ENCODE data around the gene CELF3.
A peak's percentile ranks its signal among the peaks of the same experiment; 100 is the strongest.
"Not testable (repeated sequence)": the region's sequence is repeated elsewhere in the genome, so short reads cannot be mapped to it uniquely, and the experiment has no call there.

CELF3 gene

DNA sequence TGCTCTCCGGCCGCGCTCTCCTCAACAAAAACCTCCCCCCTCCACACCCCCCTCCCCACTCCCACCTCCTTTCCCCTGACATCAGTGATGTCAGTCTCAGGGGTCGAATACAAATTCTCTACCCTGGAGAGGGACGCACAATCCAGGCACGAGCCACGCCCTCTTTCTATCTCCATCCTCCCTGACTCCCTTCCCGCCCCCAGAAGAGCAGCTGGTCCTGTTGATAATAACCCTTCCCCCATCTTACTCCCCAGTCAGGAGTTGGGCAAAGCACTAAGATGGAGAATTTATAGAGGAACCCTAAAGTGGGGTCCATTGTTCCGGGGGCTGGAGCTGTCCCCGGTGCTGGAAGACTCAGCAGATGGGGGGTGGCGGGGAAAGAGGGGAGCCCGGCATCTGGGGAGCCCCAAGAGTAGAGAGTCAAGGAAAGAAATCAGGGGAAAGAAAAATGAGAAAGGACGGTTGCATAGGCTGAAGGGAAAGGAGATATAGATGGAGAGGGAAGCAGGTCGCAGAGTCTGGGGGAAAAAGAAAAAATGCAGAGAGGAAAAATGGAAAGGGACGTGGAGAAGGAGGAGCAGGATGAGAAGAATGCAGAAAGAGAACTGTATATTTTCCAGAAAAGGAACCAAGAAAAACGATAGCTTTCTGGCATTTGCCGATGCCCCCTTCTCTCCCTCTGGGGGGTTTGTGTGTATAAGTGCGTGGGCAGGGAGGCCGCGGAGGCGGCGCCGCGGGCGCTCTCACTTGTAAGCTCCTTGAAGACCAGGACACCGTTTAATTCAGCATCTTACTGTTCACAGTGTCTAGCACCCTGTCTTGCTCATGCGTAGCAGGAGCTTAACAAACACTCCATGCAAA lies at the start of gene CELF3:
Gene CELF3 (minus strand): TSS at position 33 of the 861 bp plus-strand sequence. CDS start 783 bp downstream, outside the sequence.
- no peak for DNase-seq

DNA sequence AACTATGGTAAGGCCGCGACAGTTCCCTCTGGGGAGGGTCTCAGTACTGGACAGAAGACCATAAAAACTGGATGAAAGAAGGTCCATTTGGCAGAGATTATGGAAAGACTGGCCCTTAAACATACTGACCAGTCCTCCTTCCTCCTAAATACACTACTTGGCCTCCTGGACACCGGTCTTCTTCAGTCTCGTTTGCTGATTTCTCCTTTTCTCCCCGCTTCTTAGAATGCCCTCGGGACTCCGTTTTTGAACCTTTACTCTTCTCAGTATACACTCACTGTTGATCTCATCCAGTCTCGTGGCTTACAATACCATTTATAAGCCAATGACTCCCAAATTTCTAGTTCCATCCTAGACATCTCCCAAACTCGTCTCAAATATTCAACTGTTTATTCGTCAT lies 47.4 kb upstream of the CELF3 start:
- no peak for DNase-seq

DNA sequence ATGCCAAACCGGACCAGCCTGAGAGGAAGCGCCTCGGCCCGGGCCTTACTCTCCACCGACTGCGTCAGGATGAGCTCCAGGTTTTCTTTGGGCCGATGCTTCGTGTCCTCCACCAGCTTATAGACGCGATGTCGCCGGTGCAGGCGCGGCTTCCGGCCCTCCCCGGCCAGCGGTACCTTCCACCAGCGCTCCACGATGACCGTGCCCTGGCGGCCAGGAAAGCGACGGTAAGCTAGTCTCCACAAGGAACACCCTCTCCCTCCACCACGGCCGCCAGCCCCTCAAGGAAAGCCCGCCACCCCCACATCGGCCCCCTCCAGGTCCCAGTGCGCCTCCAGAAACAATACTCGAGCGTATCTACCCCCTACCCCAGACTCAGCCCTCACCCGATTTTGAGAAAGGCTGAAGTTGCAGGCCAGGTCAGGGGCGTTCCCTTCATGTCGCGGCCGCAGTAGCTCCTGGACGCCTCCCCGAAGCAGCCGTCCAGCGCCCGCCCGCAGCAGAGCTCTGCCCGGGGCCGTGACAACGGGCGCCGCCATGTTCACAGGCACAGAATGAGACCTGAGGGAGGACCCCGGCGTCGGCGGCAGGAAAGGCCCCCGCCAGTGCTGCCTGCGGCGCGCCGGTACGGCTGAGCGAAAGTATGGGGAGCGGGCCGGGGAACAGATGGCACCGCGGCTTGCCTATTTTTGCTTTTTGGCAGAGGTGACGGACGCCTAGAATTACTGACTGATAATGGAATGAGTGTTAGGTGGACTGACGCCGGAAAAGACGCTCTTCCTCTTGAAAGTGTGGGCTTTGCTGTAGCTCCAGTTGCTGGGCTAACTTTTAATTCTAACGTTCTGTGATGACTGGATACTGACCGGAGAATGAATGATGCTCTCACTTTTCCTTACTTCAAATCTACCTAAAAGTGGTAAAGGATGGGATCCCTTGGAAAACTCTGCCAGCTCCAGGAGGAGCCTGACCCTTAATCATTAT lies 46.6 kb upstream of the CELF3 start, which contains the start of gene MRPL9:
Gene MRPL9 (minus strand): TSS at position 556 of the 981 bp plus-strand sequence. CDS start 17 bp downstream, at position 539.
- DNase-seq = peak; percentile 80

DNA sequence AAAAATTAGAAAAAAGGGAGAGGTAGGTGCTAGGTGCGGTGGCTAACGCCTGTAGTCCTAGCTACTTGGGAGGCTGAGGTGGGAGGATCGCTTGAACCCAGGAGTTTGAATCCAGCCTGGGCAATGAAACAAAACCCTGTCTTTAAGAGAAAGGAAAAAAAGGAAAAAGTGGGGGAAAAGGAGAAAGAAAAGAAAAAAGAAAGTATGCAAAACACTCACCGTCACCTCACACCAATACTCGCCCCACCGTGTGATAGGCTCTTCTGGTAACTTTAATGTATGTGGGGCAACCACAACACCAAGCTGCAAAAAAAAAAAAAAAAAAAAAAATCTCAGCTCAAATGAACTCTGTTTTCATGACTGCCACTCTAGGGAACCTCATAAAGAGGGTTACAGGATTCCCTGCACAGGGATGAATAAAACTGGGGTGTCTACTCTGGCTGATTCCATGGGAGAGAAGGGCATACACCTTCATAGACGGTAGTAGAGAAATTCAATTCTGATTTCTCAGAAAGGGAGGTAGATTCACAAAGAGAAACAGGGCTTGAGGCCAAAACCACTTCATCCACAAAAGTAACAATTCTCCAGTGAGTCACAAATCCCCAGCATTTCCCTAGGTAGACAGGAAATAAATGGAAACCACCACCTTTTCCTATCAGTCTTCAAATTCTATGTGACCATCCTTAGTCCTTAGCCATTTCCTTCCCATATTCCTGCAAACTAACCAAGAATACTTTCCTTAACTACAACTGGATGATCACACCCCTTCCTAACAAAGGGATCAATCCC lies 44.2 kb upstream of the CELF3 start:
- no peak for DNase-seq

DNA sequence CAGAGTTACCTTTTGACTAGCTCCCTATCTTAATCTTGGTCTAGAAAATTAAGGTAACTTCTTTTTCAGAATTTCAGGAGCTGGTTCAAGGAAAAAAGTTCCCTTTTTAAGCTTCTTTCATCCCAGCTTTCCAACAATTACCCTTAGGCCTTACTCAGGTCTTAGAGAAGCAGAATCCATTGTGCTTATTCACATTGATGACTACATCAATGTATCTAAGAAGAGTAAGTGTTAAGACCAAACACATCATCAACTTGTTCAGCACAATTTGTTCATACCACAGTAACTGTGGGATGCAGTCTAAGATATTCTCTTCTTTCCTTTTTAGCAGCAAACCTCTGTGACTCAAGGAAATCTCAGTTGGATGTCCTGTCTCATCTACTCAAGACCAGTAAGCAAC lies 42.6 kb upstream of the CELF3 start:
- DNase-seq = no peak

DNA sequence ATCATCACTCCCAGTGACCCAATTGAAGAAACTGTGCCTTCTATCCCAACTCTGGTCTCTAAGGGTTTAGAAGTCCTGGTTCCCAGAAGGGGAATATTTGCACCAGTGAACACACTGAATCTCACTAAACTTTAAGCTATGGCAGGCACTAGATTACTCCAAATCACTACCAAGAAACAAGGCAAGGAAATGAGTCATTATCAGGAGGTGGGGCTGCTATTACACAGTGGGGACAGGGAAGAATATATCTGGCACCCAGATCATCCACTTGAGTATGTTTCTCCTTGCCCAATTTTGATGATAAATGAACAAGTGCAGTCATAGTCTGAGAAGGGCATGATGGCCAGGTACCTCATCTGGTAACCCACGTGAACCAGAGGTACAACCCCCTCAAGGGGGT lies 39.7 kb upstream of the CELF3 start:
- DNase-seq = no peak

DNA sequence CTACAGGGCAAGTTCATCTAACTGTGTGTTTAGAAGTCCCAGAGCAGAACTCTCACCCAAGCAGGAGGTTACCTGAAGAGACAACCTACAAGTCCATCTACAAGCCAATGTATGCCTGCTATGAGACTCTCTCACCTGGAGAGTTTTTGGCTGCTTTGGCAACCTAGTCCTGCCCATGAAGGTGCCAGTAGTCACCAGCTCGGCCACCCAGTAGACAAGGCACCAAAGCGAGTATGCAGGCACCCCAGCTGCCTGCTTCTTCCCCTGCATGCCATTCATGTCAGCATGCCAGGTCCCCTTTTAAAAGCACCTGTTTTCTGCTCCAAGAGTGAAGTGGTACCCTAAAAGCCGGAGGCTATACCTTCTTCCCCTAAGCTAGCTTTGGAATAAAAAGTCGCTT lies 24.9 kb upstream of the CELF3 start:
- DNase-seq = no peak

DNA sequence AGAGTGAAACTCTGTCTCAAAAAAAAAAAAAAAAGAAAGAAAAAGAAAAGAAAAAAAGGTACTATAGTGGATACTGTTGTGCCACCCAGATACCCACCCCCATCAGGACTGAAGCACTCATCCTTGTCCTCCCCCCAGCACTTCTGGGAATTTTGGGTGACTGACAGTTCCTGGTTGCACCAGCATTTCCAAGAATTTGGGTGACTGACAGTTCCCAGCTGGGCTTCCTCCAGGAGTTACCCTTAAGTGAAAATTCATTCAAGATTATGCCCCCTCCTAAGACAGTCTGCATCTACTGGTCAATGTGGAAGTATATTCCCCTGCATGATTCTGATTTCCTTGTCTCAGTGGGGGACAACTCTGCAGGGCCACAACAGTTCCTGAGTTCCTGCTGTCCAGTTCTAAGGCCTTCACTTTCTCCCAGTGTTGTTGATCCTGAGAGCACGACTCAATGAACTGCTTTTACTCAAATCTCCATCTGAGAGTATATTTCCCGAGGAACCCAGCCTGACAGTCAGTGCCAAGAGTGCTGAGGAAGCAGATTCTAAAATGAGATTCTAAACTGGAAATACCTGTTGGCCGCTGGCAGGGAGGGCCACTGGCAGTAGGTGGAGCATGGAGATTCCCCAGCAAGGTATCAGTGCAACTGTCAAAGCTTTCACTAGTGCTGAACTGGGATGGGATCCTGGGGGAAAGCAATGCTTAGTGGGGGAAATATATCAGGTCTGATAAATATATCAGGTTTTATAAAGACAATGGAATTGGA lies 23.2 kb upstream of the CELF3 start:
- no peak for DNase-seq

DNA sequence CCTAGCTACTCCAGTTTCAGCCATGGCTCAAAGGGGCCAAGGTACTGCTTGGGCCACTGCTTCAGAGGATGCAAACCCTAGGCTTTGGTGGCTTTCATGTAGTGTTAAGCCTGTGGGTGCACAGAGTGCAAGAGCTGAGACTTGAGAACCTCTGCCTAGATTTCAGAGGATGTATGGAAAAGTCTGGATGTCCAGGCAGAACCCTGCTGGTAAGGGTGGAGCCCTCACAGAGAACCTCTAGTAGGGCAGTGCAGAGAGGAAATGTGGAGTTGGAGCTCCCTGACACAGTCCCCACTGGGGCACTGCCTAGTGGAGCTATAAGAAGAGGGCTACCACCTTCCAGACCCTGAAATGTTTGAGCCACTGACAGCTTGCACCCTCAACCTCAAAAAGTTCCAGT lies 20.9 kb upstream of the CELF3 start:
- DNase-seq = no peak

DNA sequence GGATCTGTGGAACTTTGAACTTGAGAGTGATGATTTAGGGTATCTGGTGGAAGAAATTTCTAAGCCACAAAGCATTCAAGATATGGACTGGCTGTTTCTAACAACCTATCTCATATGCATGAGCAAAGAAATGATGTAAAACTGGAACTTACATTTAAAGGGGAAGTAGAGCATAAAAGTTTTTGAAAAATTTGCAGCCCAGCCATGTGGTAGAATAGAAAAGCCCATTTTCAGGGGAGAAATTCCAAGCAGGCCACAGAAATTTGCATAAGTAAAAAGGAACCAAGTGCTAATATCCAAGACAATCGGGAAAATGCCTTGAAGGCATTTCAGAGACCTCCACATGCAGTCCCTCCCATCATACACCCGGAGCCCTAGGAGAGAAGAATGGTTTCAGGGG lies 20.4 kb upstream of the CELF3 start:
- DNase-seq = no peak

DNA sequence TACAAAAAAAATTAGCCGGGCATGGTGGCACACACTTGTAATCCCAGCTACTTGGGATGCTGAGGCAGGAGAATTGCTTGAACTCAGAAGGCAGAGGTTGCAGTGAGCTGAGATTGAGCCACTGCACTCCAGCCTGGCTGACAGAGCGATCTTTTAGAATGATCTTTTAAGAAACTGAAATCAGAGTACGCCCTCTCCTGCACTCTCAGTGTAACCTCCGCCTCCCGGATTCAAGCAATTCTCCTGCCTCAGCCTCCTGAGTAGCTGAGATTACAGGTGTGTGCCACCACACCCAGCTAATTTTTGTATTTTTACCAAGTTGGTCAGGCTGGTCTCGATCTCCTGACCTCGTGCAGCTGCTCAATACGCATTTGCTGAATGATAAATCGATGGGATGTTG lies 17.4 kb upstream of the CELF3 start:
- not testable (repeated sequence) for DNase-seq

DNA sequence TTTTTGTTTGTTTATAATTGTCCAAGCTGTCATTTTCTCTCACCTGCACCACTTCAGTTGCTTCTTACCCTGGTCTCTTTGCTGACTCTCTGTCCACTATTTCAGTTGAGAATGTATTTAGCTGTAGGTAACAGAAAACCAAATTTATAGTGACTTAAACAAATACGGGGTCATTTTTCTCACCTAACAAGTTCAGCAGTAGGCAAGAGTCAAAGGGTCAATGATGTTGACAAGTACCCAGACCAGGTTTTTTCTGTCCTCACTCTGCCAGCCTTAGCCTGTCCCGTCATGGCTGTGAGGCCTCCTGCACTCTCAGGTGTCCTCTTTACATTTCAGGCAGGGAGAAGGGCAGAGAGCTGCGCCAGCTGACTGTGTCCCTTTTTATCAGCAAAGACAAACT lies 16.5 kb upstream of the CELF3 start:
- no peak for DNase-seq

DNA sequence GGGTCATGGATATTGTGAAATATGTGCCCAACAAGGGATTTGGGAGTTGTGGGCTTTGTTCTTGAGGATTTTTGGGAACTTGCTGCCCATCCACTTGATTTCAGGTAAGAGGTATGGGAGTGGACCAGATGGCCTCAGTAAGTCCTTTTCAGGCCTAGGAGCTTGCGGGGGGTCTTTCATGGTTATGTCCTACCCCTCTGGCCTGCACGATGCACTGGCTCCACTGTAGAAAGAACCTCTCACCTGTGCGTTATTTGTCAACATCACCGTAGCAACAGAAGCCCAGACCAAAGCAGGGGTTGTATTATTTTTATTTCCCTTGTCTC lies 13.3 kb upstream of the CELF3 start:
- no peak for DNase-seq

DNA sequence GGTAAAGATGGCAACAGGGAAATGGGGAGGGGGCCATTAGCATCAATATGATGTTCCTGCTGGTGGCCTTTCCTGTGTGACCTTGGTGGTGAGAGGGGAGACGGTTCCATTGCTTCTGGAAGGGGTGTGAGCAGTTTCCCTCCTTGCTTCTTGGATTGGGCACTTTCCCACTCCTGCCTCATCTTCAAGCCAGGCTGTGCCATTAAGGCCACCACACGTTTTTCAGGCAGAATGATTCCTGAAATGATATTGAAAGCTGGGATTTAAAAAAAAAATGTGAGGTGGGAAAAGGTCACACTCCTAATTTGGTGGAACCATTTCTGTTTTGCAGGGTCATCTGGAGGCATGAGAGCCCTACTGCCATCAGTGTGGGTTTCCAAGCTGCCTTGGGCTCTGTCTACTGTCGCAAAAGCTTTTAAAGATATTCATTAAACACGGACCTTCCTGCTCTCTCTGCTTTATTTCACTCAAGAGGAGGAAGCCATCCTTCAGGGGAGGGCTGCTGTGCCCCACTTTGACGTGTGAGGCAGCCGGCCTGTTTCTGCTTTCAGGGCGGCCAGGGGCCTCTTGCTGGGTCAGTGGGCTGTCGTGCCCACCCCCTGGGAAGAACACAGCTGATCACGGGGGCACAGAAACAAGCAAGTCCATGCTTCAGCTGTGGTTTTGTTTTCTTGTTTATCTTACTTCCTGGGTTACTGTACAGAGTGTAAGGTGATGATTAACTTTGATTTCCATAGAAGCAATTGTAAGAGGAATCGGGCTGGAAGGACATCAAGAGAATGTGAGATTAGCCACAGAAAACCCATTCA lies 12.8 kb upstream of the CELF3 start:
- DNase-seq = no peak

DNA sequence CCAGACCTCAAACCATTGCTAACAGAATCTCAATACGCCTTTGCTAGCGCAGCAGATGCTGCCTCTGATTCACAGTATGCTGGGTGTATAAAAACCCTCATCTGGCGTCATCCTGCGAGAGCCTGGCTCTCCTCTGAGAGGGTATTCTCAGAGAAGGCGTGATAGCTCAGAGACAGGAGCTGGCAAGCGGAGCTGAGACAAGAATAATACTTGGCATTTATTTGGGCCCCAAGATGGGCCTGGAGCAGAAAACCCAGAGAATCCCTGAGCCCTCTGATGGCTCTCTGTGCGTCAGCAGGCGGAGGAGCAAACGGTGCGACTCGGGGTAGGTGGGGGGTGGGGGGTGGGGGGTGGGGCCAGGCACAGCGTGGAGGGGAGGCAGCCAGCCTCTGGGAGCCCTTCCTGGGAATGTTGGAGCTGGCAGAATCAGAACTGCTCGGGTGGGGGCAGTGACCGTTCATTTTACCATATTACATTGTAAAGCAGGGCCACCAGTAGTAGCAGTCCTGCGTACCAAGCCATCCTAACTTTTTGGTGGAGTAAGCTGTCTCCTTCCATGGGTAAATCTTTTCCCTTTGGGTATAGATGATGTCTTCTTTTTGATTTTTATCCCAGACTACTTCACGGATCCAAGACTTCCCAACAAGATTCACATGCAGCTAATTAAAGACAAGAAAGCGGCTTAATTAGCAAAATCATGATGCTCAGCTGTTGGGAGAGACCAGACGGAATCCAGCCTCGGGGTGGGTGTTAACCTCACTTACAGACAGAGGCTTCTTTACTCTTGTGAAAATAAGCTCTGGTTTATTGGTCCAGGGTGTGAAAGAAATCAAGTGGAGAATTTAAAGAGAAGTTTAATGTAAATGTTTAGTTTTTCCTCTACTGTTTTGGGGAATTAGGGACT lies 11.8 kb upstream of the CELF3 start:
- no peak for DNase-seq

DNA sequence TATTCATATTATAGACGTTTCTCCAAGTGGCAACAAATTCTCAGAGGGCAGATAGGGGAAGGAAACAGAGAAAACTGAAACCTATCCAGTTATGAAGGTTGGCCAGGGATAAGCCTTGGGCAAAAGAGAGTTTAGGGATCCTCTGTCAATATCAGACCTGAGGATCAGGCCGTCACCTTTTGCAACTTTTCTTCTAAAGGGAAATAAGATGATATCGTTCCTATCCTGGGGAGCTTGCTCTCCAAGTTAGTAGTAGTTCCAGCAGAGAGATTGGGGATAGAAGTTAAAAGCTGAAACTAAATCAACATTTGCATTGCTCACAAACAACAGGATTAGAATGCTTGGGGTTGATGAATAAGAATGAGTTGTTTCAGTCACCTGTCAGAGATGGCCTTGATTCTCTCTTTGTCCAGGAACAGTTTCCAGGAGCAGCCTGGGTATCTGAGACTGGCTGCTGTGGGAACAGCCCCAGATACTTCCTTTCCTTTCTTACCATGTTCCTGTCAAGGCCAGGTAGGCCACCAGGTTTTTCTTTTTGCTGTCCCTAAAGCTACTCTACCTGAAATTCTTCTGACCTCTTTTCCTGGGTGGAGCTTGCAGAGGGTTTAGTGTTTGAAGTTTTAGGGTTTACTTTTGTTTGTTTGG lies 7.2 kb upstream of the CELF3 start:
- no peak for DNase-seq

DNA sequence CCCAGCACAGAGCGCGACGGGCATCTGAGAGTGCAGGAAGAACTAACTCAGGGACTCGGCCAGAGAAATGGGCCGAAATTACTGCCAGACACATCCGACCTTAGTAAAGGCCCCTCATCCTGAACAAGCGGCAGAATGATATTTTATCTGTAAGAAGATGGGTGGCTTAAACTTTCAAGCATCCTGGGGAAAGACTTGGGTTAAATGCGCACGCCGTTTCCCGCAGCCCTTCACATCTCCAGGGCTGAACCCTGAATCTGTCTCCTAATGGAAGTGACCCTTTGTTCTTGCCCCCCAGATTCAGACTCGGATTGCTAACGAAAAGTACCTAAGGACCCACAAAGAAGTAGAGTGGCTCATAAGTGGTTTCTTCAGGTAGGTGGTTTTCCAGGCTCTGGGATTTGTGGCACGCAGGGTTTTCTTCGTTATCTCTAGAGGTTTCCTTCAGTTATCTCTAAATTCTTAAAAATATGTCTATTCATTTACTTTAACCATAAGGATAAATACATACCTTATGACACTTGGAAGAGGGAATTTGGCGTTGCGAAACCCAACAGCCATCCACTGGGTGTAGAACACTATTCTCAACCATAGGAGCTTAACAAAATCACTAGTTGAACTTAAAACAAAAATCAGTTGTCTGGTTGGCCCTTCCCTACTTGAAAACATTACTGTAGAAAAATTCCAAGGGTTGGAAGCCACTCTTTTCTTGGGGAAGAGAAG lies 5.3 kb upstream of the CELF3 start:
- DNase-seq = no peak

DNA sequence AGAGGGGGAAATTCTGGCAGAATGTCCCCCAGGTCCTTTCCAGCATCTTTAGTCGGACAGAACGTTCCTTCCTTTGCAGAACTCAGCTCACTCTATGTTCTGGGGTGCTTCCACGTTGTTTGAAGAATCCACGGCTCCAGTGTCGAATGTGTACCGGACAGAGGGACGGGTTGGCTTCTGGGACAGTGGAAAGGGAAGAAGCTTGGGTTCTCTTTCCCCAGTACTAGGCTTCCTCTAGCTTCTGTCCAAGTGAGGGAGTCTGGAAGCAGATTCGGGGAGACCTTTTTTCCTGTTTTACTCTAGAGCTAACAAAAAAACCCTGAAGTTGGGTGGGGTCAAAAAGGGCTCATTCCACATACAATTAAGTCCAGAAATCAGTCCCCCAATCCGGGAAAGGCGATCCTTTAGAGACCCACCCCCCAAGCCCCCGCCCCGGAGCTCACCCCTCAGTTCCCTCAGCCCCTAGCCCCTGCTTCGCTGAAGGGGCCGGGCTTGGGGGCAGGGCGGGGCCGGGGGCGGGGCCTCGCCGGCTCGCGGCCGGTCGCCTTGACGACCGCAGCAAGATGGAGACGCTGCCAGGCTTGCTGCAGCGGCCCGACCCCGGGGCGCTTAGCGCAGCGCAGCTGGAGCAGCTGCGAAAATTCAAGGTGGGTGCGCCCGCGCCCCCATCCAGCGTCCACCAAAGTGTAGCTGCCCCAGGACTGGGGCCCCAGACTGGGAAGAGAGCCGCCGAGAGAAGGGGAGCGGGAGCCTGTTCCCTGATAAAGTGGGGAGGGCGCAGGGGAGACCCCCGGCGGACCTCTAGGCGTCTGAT lies 4.6 kb upstream of the CELF3 start, which contains the start of gene RIIAD1:
Gene RIIAD1 (plus strand): TSS at position 549 of the 814 bp plus-strand sequence. CDS start 15 bp downstream, at position 564.
- peak; percentile 14 to 19 for DNase-seq
